ENCODE measurements around the gene CRYGN. TPM values are rescaled to one million over a fixed set of nuclear protein-coding genes. Genes with fewer than 3 reads are reported as not detected.

The CRYGN gene
- total RNA-seq, 2 experiments from 2014 or later, result 0.25 TPM; not detected in 1

DNA sequence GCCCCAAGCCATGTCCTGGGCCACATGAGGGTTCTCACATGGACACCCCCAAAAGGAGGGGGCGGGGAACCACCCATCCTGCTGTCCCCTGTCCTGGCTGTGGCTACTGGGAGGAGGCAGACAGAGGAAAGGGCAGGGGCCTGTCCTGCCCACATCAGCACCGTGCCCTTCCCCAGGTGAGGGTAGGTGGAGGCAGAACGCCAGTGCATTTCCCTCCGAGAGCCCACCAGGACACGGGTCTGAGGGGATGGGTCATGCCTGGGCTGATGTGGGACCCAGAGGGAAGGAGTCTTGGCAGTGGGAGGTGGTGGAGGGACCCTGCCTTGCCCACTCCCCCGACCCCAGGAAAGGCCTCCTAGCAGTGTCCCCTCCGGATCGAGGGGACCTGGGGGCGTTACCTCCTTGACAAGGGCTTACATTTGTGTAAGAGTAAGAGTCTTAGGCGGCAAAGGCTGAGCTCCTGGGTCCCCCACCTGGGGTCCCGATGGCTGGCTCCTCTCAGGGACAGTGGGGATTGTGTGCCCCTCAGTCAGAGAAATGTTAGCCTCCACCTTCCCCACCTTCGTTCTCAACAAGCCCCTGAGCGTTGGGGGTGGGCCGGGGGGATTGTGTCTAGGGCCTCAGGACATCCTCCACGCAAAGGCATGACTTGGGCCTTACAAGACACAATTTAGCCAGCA, 6.1 kb downstream of the CRYGN start:
- Mint-ChIP-seq H3K36me3 (ENCODE audit: low read depth) (no peaks in the 10 kb centered on the region), H3K27ac (no peak overlapping the region)

DNA sequence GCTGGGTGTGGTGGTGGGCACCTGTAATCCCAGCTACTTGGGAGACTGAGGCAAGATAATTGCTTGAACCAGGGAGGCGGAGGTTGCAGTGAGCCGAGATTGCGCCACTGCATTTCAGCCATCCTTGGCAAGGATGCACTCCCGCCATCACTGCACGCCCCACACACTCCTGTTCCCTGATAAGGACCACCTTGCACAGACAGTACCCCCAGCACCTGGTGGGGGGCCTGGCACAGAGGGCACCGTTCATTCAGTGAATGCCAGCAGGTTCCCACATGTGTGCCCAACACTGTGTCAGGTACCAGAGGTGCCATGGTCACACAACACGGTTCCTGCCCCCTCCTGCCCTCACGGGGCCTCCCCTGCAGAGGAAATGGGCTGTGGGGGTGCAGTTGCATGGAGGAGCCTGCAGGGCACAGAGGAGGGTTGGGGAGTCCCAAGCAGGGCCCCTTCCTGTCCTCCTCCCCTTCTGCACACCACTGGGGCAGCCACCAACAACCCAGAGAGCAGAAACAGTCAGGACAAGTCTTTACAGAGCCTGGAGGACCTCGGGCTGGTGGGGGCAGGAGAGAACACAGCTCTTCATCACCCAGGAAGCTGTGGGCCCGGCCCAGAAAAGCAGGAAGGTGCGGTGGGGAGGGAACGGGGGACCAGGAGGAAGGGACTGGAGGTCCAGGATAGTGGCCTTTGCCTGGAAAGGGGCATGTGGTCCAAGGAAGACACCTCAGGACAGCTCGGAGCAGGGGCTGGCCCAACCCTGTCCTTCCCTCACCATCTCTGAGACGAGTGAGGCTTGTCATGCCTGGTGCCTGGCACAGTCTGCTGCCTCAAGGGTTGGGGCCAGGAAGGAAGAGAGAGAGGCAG, 7.1 kb downstream of the CRYGN start:
- no peaks in the 10 kb centered on the region for H3K9me3 Mint-ChIP-seq
- no peaks in the 10 kb centered on the region for H3K36me3 Mint-ChIP-seq (ENCODE audit: low read depth)
- CTCF ChIA-PET, result interaction anchor here (0.6 to 4.2 kb wide), 8 partner anchors 10 to 961 kb away, joined by 3 to 17 read pairs (median 4); no protein-coding TSS in a partner anchor
- no peaks in the 10 kb centered on the region for H3K27me3 Mint-ChIP-seq
- peak overlapping the region; percentile 89 for H3K27ac Mint-ChIP-seq
- peaks cover 55% of the 10 kb centered on the region for H3K4me1 Mint-ChIP-seq
- POLR2A ChIA-PET, result no interaction called here
- DNase-seq, result peak; percentile 72
- peak overlapping the region; percentile 5 for H3K4me3 Mint-ChIP-seq

More for the DNA sequence above, 6.1 kb downstream of the CRYGN start:
- POLR2A ChIA-PET, result no interaction called here
- Mint-ChIP-seq H3K9me3 (no peaks in the 10 kb centered on the region), H3K27me3 (no peaks in the 10 kb centered on the region), H3K4me1 (peaks cover 45% of the 10 kb centered on the region), H3K4me3 (no peak overlapping the region)
- no peak for DNase-seq
- CTCF ChIA-PET, result interaction anchor here (0.6 to 4.2 kb wide), 7 partner anchors 9 to 962 kb away, joined by 3 to 17 read pairs (median 4); no protein-coding TSS in a partner anchor

DNA sequence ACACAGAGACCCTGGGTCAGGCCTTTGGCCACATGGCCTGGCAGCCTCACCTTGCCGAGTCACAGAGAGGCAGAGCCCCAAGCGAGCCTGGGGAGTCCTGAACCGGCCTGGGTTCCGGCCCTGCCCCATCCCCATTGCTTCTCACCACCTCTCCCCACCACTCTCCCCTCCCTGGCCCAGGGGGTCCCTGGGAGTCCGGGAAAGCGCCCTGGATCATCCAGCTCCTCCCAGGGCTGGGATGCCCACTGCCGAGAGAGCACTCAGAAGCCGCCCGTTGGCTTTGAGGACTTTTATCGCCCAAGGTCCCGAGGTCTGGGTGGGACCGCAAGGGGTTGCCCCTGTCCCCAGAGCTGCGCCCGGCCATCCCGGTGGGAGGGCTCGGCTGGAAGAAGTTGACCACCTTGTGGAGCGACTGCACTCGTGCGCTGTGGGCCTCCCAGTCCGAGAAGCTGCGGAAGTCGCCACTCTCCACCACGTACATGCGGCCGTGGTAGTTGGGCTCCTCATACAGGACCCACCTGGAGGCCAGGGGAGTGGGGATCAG, 8.1 kb downstream of the CRYGN start:
- ChIA-PET CTCF (interaction anchor here (0.6 to 4.2 kb wide), 3 partner anchors 17 to 203 kb away, joined by 3 to 17 read pairs (median 5); no protein-coding TSS in a partner anchor), POLR2A (no interaction called here)
- Mint-ChIP-seq H3K27me3 (peaks cover under 1% of the 10 kb centered on the region), H3K4me3 (no peak overlapping the region), H3K36me3 (ENCODE audit: low read depth) (no peaks in the 10 kb centered on the region), H3K9me3 (no peaks in the 10 kb centered on the region), H3K4me1 (peaks cover 58% of the 10 kb centered on the region), H3K27ac (no peak overlapping the region)
- DNase-seq, result no peak

DNA sequence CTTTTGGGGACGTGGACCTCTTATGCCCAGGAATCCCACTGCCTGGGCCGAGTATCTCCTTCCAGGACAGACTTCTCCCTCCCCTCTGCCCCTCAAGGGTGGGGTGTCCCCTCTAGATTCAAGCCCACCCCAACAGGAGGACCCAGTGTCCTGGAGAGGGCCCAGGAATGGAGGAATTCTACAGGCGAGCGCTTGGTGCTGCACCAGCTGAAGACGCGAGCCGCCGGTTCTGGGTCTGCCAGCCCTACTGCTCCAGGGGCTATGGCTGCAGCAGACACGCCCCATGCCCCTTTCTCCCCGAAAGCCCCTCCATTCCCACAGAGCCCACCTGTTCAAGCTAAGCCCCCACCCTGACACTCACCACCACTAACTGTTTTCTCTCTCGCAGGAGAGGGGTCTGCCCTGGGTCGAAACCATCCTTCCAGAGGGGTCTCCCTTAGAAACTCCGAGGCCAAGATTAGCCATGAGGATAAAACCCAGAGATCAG, 8.6 kb downstream of the CRYGN start:
- ChIA-PET CTCF (interaction anchor here (4.2 kb wide), 1 partner anchor 17 kb away, joined by 17 read pairs; no protein-coding TSS in a partner anchor), POLR2A (no interaction called here)
- Mint-ChIP-seq H3K36me3 (ENCODE audit: low read depth) (no peaks in the 10 kb centered on the region), H3K4me1 (peaks cover 58% of the 10 kb centered on the region), H3K27me3 (peaks cover 3% of the 10 kb centered on the region), H3K27ac (peak overlapping the region; percentile 2), H3K4me3 (no peak overlapping the region), H3K9me3 (no peaks in the 10 kb centered on the region)
- no peak for DNase-seq

DNA sequence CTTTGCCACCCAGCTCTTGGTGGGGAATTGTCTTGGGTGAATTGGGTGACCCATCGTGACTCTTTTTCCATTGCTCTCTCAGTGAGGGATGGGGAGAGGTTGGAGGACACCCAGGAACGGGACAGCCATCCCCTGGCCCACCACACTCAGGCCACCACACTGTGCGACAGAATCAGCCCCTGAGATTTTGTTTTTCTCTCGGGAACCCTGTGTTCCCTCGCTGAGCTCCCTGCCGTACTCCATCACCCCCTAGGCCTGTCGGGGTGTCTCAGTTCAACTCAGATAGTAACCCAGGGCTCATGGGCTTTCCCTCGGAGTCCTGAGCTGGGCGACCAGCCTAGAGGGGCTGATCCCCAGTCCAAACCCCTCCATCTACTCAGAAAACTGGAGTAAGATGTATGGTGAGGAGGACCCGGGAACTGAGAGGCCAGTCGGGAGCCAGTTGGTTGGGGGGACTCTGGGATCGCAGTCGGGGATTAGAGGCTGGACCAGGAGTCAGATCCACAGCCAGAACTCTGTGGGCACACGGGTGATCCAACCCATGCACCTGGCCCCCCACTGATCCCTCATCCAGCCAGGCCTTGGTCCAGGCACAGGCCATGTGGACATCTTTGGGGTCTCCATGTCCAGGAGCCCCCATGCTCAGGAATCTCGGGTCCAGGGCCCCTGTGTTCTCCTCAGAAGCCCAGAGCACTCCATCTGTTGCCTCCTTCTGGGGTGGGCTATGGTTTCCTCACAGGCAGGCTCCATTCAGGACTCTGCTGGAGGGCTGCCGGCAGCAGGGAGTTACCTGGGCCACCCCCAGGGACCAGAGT, 9.3 kb downstream of the CRYGN start:
- Mint-ChIP-seq H3K27me3 (peaks cover 3% of the 10 kb centered on the region), H3K27ac (peak overlapping the region; percentile 92), H3K4me1 (peaks cover 58% of the 10 kb centered on the region), H3K9me3 (no peaks in the 10 kb centered on the region), H3K36me3 (ENCODE audit: low read depth) (no peaks in the 10 kb centered on the region), H3K4me3 (no peak overlapping the region)
- ChIA-PET POLR2A (interaction anchor here (0.6 kb wide), 2 partner anchors 14 to 204 kb away, joined by 3 to 5 read pairs; no protein-coding TSS in a partner anchor), CTCF (interaction anchor here (0.9 to 2.4 kb wide), 4 partner anchors 10 to 127 kb away, joined by 3 to 9 read pairs (median 3); partner anchors contain the start of gene CRYGN)
- no peak for DNase-seq

DNA sequence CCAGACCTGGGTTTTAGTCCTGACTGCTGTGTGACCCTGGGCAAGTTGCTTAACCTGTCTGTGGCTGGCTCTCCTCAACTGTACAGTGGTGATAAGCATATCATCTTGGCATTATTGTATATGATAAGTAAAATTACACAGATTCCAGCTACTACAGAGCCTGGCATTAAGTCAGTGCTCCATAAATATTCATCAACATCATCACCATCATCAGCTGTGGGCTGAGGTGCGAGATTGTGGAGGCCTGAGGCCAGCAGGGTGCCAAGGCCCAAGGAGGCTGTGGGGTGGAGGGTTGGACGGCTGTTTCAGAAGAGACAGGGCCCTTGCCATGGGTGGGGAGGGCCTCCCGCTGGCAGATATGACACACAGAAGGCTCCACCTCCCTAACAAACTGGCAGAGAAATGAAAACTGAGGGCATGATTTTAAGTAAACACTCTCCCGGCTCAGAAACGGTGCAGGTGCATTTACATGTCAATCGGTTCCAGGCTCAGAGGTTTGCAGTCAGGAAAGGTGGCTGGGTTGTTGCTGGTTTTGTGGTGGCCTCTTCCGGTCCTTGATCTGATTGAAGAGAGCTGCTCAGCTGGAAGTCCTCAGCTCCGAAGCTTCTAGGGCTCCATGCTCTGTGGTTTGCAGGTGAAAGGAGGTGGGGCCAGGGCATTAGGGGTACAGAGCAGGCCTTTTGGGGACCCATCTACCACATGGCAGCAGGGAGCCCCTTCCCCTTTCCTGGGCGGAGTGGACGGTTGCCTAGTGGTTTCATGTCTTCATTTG, 10.2 kb downstream of the CRYGN start:
- Mint-ChIP-seq H3K4me3 (peak overlapping the region; percentile 33), H3K27ac (peak overlapping the region; percentile 92), H3K9me3 (no peaks in the 10 kb centered on the region), H3K27me3 (peaks cover 3% of the 10 kb centered on the region), H3K4me1 (peaks cover 58% of the 10 kb centered on the region), H3K36me3 (ENCODE audit: low read depth) (no peaks in the 10 kb centered on the region)
- ChIA-PET CTCF (interaction anchor here (0.6 to 2.4 kb wide), 5 partner anchors 10 to 126 kb away, joined by 3 to 9 read pairs (median 3); partner anchors contain the start of gene CRYGN), POLR2A (interaction anchor here (0.6 kb wide), 2 partner anchors 15 to 205 kb away, joined by 3 to 5 read pairs; no protein-coding TSS in a partner anchor)
- DNase-seq, result peak; percentile 85

DNA sequence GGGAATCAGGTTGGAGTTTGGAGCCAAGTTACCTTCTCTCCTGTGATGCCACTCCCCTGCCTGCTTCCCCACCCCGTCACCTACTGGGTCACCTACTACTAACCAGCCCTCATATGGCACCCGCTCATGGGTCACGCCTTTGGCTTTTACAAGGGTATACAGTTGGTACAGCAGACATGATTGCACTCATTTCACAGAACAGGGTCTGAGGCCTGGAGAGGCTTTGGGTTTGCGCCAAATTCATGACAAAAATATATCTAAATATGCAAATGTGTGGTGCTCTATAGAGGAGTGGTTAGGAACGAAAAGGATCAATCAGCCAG, 10.7 kb downstream of the CRYGN start:
- Mint-ChIP-seq H3K4me1 (peaks cover 56% of the 10 kb centered on the region), H3K4me3 (no peak overlapping the region), H3K9me3 (no peaks in the 10 kb centered on the region), H3K27ac (peak overlapping the region; percentile 92), H3K36me3 (ENCODE audit: low read depth) (no peaks in the 10 kb centered on the region), H3K27me3 (peaks cover 3% of the 10 kb centered on the region)
- CTCF ChIA-PET, result interaction anchor here (2.4 kb wide), 1 partner anchor 19 kb away, joined by 9 read pairs; no protein-coding TSS in a partner anchor
- POLR2A ChIA-PET, result no interaction called here
- no peak for DNase-seq

DNA sequence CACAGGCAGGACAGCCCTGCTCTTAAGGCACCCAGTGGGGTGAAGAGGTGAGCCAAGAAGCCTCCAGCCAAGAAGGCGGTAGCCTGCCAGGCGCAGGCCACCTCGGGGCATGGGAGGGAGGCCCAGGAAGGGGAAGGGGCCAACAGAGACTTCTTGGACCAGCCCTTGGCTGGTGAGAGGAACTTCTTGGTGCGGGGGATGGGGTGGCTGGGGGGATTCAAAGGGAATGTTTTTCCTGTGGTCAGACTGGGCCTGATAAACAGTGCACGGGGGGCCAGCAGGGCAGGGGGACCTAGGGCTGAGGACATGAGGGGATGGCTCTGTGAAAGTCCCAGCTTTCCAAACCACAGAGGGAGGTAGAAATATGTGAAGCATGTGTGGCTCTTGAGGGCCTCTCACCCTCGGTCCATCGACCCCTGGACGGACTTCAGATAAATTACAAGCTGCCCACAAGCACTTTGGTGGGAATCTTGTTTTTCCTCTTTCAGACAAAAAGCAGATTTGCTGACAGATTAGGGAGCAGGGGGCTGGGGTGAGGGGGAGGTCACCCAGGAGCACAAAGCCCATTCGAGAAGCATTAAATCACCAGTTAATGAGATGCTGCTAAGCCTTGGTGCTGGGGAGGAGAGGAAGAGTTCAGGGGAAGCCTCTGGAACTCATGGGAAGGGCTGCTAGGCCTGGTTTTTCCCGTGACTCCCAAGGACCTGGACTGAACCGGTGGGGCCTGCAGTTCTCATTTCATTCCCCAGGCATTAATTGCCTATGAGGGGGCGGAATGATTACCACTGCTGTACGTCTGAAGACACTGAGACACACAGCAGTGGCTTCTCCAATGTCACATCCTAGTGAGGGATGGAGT, 11.3 kb downstream of the CRYGN start:
- no peaks in the 10 kb centered on the region for H3K9me3 Mint-ChIP-seq
- no peaks in the 10 kb centered on the region for H3K36me3 Mint-ChIP-seq (ENCODE audit: low read depth)
- no peak overlapping the region for H3K4me3 Mint-ChIP-seq
- peaks cover 3% of the 10 kb centered on the region for H3K27me3 Mint-ChIP-seq
- peak overlapping the region; percentile 92 for H3K27ac Mint-ChIP-seq
- H3K4me1 Mint-ChIP-seq, result peaks cover 53% of the 10 kb centered on the region
- no peak for DNase-seq
- ChIA-PET CTCF (interaction anchor here (0.7 to 2.4 kb wide), 2 partner anchors 20 to 55 kb away, joined by 5 to 9 read pairs; no protein-coding TSS in a partner anchor), POLR2A (interaction anchor here (0.7 kb wide), 1 partner anchor 404 kb away, joined by 6 read pairs; no protein-coding TSS in a partner anchor)

DNA sequence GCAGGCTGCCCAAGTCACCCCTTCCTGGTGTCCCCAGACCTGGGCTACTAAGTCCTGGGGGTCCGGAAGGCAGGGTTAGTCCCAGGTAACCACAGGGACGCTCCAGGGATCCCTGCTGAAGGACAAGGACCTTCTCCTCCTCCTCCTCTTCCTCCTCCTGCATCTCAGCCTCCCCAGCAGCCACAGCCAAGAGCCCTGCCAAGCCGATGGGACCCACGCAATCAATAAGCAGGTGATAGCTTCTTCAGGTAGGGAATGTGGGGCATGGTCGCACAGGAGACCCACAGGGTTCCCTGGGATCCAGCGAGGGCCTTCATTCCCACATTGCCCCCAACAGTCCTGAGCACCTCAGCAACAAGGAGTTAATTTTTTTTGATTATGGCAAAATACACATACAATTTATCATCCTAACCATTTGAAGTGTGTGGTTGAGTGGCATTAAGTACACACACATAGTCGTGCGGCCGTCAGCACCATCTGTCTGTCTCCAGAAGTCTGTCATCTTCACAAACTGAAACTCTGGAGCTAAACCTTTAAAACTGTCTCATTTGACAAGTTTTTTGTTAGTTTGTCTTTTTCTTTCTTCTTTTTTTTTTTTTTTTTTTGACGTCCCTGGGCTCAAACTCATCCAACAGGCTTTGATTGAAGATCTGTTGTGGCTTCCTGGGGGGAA, 12.1 kb downstream of the CRYGN start:
- Mint-ChIP-seq H3K27ac (peak overlapping the region; percentile 92), H3K4me1 (peaks cover 45% of the 10 kb centered on the region), H3K27me3 (peaks cover 3% of the 10 kb centered on the region), H3K9me3 (no peaks in the 10 kb centered on the region), H3K36me3 (ENCODE audit: low read depth) (no peaks in the 10 kb centered on the region), H3K4me3 (no peak overlapping the region)
- DNase-seq, result no peak
- POLR2A ChIA-PET, result interaction anchor here (0.7 kb wide), 1 partner anchor 405 kb away, joined by 6 read pairs; no protein-coding TSS in a partner anchor
- CTCF ChIA-PET, result interaction anchor here (0.7 kb wide), 1 partner anchor 55 kb away, joined by 5 read pairs; no protein-coding TSS in a partner anchor

DNA sequence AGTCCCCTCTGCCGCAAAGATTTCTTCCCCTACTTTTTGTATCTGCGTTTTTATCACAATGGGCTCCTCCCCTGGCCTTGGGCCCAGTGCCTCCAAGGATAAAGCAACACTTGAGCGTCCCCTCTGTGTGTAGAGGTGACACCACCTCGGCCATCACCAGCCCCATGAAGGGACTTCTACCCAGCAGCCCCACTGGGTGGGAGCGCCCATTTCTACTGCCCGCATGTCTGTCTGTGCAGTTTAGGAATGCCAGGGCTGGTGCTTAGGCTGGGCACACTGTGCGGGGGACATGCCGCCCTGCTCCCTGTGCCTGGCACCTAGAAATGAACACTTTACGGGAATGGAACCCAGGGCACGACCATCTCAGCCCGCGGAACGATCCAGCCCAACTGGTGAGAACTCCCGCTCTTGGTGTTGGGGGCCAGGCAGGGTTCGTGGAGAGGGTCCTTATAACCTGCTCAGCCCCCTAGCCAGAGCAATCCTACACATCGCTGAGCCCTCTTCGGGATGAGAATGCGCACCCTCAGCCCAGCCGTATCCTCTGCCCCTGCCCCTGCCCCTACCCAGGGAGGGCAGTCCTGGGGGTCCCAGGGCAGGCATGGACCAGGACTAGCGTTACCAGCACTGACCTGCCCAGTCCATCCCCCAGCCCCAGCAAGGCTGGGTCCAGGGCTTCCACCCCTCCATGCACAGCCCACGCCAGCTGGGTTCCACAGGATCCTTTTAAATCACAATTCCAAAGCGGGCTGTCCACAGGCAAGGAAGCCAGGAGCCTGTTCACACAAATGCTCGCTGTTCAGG, 12.8 kb downstream of the CRYGN start:
- no peak overlapping the region for H3K27ac Mint-ChIP-seq
- ChIA-PET POLR2A (no interaction called here), CTCF (no interaction called here)
- H3K9me3 Mint-ChIP-seq, result peaks cover 3% of the 10 kb centered on the region
- H3K27me3 Mint-ChIP-seq, result peaks cover 10% of the 10 kb centered on the region
- H3K4me3 Mint-ChIP-seq, result no peak overlapping the region
- H3K36me3 Mint-ChIP-seq (ENCODE audit: low read depth), result peaks cover under 1% of the 10 kb centered on the region
- no peak for DNase-seq
- H3K4me1 Mint-ChIP-seq, result peaks cover 40% of the 10 kb centered on the region
